GM18868 (cell line): Measurements from ENCODE around the gene SV2B.
"Not testable (repeated sequence)": the region's sequence is repeated elsewhere in the genome, so short reads cannot be mapped to it uniquely, and the experiment has no call there.

Experiments used
- ATAC-seq: cut with Tn5 transposase; IDR thresholded peaks from one replicate; pipeline ENCODE4 v1.9.1; 2021; ENCODE audit warnings: mild to moderate bottlenecking, moderate library complexity; ENCODE audit not compliant: unreplicated experiment

The SV2B gene

DNA sequence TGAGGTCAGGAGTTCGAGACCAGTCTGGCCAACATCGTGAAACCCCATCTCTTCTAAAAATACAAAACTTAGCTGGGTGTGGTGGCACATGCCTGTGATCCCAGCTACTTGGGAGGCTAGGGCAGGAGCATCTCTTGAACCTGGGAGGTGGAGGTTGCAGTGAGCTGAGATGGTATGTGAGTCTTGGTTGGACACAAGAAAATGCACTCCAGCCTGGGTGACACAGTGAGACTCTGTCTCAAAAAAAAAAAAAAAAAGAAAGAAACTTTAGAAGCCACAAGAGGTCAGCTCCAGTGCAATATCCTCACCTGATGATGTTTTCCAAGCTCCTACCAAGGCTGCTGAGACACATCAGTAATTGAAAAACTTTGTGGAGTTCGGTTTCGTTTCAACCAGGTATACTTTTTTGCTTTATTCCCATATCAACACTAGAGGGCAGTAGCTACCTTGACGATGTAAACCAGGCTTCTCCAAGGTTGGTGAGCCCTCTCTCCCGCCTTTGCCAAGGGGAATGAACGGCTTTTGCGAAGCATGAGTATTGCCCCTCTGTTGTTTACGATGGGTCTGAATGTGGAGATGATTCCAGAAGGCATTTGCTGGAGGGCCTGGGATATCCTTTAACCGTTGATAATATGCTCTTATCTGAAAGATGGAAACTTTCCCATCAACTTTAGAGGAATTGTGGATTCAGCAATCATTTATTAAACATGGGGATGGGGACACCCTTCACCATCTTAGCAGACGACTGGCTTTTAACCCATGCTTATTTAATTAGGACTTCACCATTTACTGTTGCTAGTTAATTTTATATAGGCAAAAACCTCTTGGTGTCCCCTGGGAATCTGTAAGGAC, 202.8 kb downstream of the SV2B start:
- ATAC-seq = no peak

DNA sequence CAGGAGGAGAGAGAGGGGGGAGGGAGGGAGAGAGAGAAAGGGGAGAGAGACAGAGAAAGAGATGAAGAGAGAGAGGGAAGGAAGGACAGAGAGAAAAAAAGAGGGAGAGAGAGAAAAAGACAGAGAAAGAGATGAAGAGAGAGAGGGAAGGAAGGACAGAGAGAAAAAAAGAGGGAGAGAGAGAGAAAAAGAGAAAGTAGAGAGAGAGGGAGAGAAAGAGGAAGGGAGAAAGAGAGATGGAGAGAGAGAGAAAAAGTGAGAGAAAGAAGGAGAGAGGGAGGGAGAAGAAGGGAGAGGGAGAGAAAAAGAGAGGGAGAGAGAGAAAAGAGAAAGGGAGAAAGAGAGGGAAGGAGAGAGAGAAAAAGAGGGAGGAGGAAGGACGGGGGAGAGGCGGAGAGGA, 204.2 kb downstream of the SV2B start:
- ATAC-seq = no peak

GRCh38 chr15:91304786-91305185, 204.7 kb downstream of the SV2B start:
- ATAC-seq = no peak

- ATAC-seq = no peak
These were observed 206.1 kb downstream of the SV2B start for GRCh38 chr15:91306144-91306543.

DNA sequence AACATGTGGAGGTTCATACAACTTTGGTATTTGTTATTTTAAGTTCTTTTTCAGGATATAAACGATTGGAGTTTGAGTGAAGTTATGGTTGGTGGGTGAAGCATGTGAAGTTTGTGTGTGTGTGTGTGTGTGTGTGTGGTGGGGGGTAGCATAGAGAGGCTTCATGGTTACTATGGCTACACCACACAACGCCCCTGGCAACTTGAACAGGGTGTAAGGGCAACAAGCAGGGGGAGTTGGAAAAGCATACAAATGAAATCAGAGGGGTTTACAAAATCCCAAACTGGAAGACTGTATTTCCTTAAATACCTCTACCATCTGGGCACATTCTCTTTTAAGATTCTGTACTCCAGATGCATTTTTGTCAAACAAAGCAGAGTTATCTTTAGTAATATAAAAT, 207.5 kb downstream of the SV2B start:
- ATAC-seq = no peak

DNA sequence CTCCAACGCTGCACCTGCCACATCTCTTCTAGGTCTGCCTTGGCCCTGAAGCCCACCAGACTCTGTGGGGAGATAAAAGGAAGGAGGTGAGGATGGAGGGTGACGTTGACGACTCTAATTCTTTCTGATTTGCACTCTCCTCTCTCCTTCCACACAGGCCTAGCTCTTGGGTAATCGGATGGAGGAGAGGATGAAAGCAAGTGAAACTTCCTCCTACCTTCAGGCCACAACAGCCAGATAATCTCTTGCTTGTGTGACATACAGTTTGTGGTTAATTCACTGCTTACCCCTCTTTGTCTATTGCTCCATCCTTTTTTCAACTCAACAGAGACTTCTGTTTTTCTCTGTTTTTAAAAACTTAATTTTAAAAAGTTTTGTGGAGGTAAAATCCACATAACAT, 208.1 kb downstream of the SV2B start:
- no peak for ATAC-seq

DNA sequence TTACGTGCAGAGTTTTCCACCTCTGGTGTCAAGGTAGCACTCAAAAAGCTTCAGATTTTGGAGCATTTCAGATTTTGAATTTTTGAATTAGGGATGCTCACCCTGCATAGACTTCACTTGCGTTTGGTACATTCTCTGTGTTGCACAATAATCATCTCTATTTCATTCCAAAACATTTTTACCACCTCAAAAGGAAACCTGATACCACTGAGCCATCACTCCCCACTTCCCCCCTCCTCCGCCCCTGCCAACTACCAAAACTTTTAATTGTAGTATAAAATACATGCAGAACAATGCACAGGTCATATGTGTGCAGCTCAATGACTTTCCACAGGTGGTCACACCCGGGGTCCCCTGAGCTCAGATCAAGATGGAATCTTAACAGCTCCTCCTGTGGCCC, 208.8 kb downstream of the SV2B start:
- no peak for ATAC-seq

DNA sequence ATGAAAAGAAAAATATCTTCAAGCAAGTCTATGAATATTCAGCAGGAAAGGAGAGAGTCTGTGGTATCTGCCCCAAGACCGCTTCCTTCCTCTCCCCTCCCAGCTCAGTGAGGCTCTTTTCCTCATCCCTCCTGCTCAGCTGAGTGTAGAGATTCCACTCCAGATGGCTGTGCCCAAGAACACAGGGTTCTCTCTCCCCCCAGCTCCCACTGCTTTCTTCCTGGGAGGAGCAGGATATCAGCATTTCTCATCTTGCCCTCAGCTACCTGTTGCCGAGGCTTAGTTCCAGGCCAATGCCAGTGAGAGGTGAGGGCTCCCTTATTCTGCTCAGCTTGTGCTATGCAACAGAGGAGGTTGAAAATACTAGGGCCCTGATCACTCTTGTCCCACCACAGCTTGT, 211.9 kb downstream of the SV2B start:
- no peak for ATAC-seq

GRCh38 chr15:91316126-91316525, 216.1 kb downstream of the SV2B start:
- ATAC-seq = no peak

DNA sequence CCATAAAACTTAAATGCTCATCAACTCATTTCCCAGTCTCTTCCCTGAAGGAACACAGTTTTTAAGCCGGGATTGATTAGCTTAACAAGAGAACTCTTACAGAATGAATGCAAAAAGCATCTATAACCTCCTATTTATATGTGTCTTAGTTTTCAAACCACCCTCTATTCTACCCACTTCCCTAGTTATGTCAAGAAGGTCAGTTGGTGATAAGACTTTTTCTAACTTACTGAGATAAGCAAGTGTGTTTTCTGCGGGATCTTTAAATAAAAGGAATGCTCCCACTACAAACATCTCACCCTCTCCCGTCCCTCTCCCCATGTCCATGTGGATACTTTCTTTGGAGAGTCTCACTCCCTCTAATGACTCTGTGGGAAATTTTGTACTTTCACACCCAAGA, 218.5 kb downstream of the SV2B start:
- no peak for ATAC-seq

GRCh38 chr15:91318931-91319330, 218.9 kb downstream of the SV2B start:
- ATAC-seq = no peak

DNA sequence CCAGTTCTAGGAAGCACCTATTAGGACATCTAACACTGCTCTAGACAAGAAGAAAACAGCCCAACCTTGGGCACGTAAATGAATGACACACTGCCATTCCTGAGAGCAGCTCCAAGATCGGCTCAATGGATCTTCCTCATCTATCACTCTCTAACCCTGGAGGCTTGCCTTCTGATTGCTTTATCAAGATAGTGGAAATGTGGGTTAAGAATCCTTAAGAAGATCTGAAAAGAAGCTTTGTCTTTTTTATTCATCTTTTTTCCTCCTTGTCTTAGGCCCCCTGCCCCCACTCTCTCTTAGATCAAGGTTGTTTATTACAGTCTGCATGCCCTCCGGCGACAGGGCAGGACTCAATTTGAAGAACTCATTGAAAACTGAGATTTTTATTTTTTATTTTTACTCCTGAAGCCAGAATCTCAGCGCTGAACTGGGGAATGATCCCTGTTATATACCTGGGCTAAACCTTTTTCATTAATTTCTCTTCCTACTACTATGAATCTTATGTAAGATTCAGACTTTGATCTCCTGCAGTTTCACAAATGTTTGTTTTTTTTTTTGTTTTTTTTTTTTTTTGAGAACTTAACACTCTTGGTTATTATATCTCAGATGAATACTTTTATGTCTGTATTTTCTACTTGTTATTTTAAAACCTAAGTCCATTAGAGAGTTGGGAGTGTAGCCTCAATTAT, 219.5 kb downstream of the SV2B start:
- ATAC-seq = no peak

DNA sequence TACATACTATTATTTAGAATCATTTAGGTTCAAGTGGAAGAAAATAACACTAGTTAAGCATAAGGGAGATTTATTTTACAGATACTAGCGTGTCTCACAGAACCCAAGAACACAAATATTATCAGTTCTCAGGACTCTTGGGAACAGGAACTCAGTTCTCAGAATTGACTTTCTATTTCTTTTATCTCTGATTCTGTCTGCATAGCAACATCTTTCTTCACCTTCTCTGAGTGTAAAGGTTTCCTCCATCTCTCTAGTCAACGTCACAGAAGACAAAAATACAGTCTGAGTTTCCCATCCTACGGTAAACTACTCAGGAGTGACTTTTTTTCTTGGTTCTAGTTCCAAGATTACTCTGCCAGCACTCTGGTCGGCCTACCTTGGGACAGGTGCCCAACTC, 220.0 kb downstream of the SV2B start:
- no peak for ATAC-seq

DNA sequence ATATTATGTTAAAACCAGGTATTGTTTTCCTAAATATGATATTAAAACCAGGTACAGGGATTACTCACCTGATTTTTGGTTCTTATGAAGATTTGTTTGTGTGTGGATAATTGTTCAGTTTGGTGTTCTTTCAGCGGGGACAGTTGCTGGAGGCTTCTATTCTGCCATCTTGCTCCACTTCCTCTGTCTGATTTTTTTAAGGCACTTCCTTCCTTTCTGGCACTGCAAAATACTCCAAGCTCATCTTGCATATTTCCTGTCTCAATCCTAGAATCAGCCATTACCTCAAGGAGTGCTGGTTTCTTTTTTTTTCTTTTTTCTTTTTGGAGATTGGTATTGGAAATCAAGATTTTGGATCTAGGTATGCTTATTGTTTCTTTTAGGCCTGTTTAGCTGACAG, 229.9 kb downstream of the SV2B start:
- ATAC-seq = no peak

- ATAC-seq = no peak
These were observed 231.5 kb downstream of the SV2B start for GRCh38 chr15:91331581-91331980.

DNA sequence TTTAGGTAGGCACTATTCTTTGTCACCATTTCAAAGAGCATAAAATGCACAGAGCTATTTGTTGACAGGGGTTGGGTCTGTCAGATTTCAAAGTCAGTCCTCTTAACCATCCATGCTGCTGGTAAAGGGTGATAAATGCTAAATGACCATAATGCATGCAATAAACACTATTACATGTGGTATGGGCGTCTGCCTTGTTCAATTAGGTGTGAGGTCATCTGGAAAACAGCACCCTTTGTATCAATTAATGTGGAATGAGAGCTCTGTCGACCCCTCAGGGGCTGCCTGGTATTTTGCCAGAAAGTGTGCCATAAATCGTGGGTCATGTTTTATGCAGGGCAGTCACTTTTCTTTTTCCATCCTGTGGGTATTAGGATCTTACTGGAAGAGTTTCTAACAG, 235.6 kb downstream of the SV2B start:
- no peak for ATAC-seq

DNA sequence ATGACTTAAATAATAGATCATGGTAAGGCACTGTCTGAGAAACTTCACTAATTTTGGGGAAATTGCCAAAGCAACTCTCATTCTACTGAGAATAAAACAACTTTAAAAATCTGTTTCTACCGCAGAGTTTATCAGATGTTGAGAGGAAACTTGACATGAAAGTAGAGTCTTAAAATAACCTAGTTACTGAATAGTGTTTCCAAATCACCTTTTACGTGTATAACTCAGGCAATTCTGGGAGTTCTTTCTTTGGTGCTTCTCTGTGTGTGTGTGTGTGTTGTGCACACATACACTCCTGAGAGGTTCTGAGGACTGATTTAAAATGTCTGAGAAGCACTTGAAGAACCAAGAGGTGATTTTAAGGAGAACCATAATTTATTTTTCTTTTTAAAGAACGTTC, 236.6 kb downstream of the SV2B start:
- ATAC-seq = no peak

DNA sequence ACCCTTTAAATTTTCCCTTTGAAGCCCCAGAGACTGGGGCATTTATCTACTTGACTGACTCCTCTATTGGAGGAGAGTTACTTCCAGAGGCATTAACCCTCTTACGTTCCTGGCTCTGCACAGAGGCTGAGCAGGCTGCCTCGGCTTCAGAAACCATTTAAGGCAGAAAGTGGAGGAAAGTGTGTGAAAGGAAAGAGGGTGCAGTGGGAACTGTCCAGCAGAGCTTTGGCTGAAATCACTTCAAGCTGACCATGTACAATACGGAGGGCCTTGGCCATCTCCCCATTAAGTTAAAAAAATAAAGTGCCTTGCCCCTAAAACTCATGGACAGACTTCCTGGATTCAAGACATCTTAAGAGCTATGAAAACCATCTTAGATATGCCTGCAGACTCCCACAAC, 238.7 kb downstream of the SV2B start:
- no peak for ATAC-seq

- ATAC-seq = no peak
These were observed 242.0 kb downstream of the SV2B start for GRCh38 chr15:91342097-91342496.

- ATAC-seq = not testable (repeated sequence)
These were observed 244.9 kb downstream of the SV2B start for GRCh38 chr15:91344912-91345311.

DNA sequence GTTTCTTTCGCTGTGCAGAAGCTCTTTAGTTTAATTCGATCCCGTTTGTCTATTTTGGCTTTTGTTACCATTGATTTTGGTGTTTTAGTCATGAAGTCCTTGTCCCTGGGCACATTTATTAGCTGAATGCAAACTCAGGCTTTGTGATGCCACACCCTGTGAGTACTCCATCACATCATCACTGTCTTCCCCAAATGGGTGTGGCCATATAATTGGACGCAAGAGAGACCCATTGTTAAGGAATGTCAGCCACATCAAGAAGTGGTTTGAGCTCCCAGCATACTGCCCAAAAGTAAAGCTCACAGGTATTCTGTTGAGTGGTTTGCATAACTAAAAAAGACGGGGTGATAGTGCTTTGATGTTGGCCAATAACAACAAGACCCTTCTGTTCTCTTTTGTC, 245.7 kb downstream of the SV2B start:
- ATAC-seq = no peak

DNA sequence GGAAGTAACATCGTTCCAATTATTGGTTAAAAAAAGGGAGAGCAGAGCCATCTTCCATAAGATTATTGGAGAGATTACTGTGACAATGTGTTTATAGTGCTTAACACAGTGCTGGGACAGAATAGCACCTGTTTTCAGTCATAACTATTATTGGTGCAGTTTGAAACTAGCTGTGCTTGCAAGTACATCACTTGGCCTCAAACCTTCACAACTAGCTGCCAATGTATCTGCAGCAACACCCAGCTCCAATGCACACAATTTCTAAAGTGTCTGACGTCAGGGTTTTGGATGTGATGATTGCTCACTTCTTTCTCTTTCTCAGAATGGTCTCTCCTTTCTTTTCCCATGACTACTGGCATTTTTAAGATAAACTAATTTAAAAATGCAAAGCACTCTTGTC, 246.2 kb downstream of the SV2B start:
- no peak for ATAC-seq
